ENCODE data around the gene APOA4.
A peak's percentile ranks its signal among the peaks of the same experiment; 100 is the strongest.
"Not testable (repeated sequence)": the region's sequence is repeated elsewhere in the genome, so short reads cannot be mapped to it uniquely, and the experiment has no call there.

APOA4 gene

GRCh38 chr11:116838321-116839084 is 15.4 kb upstream of the APOA4 start:
- DNase-seq (ENCODE audit: low spot score), result no peak
- TF ChIP-seq, protein P1, sequence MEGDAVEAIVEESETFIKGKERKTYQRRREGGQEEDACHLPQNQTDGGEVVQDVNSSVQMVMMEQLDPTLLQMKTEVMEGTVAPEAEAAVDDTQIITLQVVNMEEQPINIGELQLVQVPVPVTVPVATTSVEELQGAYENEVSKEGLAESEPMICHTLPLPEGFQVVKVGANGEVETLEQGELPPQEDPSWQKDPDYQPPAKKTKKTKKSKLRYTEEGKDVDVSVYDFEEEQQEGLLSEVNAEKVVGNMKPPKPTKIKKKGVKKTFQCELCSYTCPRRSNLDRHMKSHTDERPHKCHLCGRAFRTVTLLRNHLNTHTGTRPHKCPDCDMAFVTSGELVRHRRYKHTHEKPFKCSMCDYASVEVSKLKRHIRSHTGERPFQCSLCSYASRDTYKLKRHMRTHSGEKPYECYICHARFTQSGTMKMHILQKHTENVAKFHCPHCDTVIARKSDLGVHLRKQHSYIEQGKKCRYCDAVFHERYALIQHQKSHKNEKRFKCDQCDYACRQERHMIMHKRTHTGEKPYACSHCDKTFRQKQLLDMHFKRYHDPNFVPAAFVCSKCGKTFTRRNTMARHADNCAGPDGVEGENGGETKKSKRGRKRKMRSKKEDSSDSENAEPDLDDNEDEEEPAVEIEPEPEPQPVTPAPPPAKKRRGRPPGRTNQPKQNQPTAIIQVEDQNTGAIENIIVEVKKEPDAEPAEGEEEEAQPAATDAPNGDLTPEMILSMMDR (conservative IDR thresholded peaks at IDR 0.05; ENCODE audit: low read depth), result no peak
- H3K27ac ChIP-seq, result no peak overlapping the region
- CTCF ChIA-PET, result no interaction called here
- POLR2A ChIA-PET (ENCODE audit: low non-redundant PET), result no interaction called here

- TF ChIP-seq, protein P1 (conservative IDR thresholded peaks at IDR 0.05; ENCODE audit: low read depth), result no peak
- ChIA-PET CTCF (interaction anchor here (0.8 to 1.8 kb wide), 3 partner anchors 44 to 95 kb away, joined by 3 to 4 read pairs (median 4); partner anchors contain the start of gene ZPR1), POLR2A (ENCODE audit: low non-redundant PET) (no interaction called here)
These were observed 14.4 kb upstream of the APOA4 start, which contains the start of gene APOA1 for GRCh38 chr11:116837231-116838091. Gene APOA1, minus strand, starts transcription at chr11:116837622. Its CDS starts 235 bp downstream, at chr11:116837387.

GRCh38 chr11:116836632-116836991 is 13.5 kb upstream of the APOA4 start:
- TF ChIP-seq, protein P1 (conservative IDR thresholded peaks at IDR 0.05; ENCODE audit: low read depth), result no peak
- H3K27ac ChIP-seq, result no peak overlapping the region; the same call in 1 of the 2 replicates
- ChIA-PET POLR2A (ENCODE audit: low non-redundant PET) (no interaction called here), CTCF (interaction anchor here (0.5 to 1.8 kb wide), 13 partner anchors 10 to 288 kb away, joined by 3 to 8 read pairs (median 4); partner anchors contain the start of genes APOA5 and ZPR1)
- no peak for DNase-seq (ENCODE audit: low spot score)

More at GRCh38 chr11:116837231-116838091, 14.4 kb upstream of the APOA4 start, which contains the start of gene APOA1:
- DNase-seq (ENCODE audit: low spot score), result no peak
- H3K27ac ChIP-seq, result no peak within 1 kb of the TSS; the same call in 1 of the 2 replicates

DNA sequence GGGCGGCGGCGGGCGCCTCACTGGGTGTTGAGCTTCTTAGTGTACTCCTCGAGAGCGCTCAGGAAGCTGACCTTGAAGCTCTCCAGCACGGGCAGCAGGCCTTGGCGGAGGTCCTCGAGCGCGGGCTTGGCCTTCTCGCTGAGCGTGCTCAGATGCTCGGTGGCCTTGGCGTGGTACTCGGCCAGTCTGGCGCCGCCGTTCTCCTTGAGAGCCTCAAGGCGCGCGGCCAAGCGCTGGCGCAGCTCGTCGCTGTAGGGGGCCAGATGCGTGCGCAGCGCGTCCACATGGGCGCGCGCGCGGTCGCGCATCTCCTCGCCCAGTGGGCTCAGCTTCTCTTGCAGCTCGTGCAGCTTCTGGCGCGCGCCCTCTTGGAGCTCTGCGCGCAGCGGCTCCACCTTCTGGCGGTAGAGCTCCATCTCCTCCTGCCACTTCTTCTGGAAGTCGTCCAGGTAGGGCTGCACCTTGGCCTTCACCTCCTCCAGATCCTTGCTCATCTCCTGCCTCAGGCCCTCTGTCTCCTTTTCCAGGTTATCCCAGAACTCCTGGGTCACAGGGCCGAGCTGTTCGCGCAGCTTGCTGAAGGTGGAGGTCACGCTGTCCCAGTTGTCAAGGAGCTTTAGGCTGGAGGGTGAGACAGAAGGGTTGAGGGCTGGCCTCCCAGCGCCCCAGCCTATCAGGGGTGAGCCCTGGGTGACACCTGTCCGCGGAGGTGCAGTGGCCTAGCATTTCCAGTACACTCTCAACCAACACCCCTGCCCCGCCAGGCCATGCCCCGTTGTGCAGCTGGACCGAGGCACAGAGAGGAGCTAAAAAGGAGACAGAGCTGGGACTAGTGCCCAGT is 12.9 kb upstream of the APOA4 start:
- TF ChIP-seq, protein P1 (conservative IDR thresholded peaks at IDR 0.05; ENCODE audit: low read depth), result peak; percentile 77
- peak overlapping the region; percentile 64 for H3K27ac ChIP-seq
- ChIA-PET CTCF (interaction anchor here (0.5 to 1.8 kb wide), 16 partner anchors 9 to 289 kb away, joined by 3 to 8 read pairs (median 4); partner anchors contain the start of genes APOA5 and ZPR1), POLR2A (ENCODE audit: low non-redundant PET) (interaction anchor here (0.5 kb wide), 1 partner anchor 54 kb away, joined by 3 read pairs; no protein-coding TSS in a partner anchor)
- peak; percentile 81 for DNase-seq (ENCODE audit: low spot score)

GRCh38 chr11:116835042-116835772 is 12.1 kb upstream of the APOA4 start:
- peak overlapping the region; percentile 64 for H3K27ac ChIP-seq
- CTCF ChIA-PET, result interaction anchor here (0.6 to 1.8 kb wide), 10 partner anchors 8 to 289 kb away, joined by 3 to 8 read pairs (median 4); partner anchors contain the start of genes APOA5 and ZPR1
- DNase-seq (ENCODE audit: low spot score), result no peak
- TF ChIP-seq, protein P1 (conservative IDR thresholded peaks at IDR 0.05; ENCODE audit: low read depth), result no peak
- POLR2A ChIA-PET (ENCODE audit: low non-redundant PET), result interaction anchor here (0.5 kb wide), 1 partner anchor 53 kb away, joined by 3 read pairs; no protein-coding TSS in a partner anchor

- CTCF ChIA-PET; H3K27ac ChIP-seq; POLR2A ChIA-PET (ENCODE audit: low non-redundant PET); DNase-seq (ENCODE audit: low spot score): not testable (repeated sequence)
These were observed 11.5 kb upstream of the APOA4 start for GRCh38 chr11:116834535-116835041.
